Lung (tissue), 12 donors: ENCODE data around the gene HHEX. TPM values are rescaled to one million over a fixed set of nuclear protein-coding genes. Genes with fewer than 3 reads are reported as not detected.

Experiments used
- ATAC-seq: fragments of 200-7000 bp; cut with Tn5 transposase; one replicate; pipeline ENCODE4 v1.9.1; 2020; ENCODE audit warnings: moderate number of reproducible peaks; ENCODE audit not compliant: insufficient read depth, low FRiP score
- DNase-seq, 3 donors: peaks; one replicate each; pipeline ENCODE4 v3.0.0-alpha.2; 2013 to 2017
- H3K27ac ChIP-seq, 2 donors: one replicate each; pipeline ENCODE4 v1.5.1; 2013; ENCODE audit warnings: mild to moderate bottlenecking in 2 of 2, moderate library complexity in 2 of 2, control low read depth in 1 of 2, inconsistent platforms in 1 of 2, low read depth in 1 of 2, low read length in 1 of 2
- H3K27me3 ChIP-seq, 3 donors: one replicate each; pipeline ENCODE4 v1.5.1; 2013; ENCODE audit warnings: low read length in 2 of 3; ENCODE audit not compliant: control insufficient read depth in 3 of 3, insufficient read depth in 3 of 3
- H3K36me3 ChIP-seq, 4 donors: one replicate each; pipeline ENCODE4 v1.5.1; 2013; ENCODE audit warnings: low read length in 4 of 4, mild to moderate bottlenecking in 1 of 4, moderate library complexity in 1 of 4; ENCODE audit not compliant: control insufficient read depth in 4 of 4, insufficient read depth in 4 of 4
- H3K4me1 ChIP-seq, 5 donors: one replicate each; pipeline ENCODE4 v1.5.1; 2013; ENCODE audit warnings: low read length in 5 of 5, mild to moderate bottlenecking in 2 of 5, moderate library complexity in 1 of 5; ENCODE audit not compliant: control insufficient read depth in 5 of 5, insufficient read depth in 5 of 5
- H3K4me3 ChIP-seq: one replicate; pipeline ENCODE4 v1.5.1; 2013; ENCODE audit warnings: mild to moderate bottlenecking, control low read depth, moderate library complexity
- H3K9ac ChIP-seq, 2 donors: one replicate each; pipeline ENCODE4 v1.5.1; 2013; ENCODE audit warnings: low read length in 2 of 2, control low read depth in 1 of 2; ENCODE audit not compliant: insufficient read depth in 1 of 2
- H3K9me3 ChIP-seq, 4 donors: one replicate each; pipeline ENCODE4 v1.5.1; 2013; ENCODE audit warnings: low read length in 3 of 4, mild to moderate bottlenecking in 1 of 4, moderate library complexity in 1 of 4; ENCODE audit not compliant: control insufficient read depth in 4 of 4, insufficient read depth in 3 of 4
- WGBS, 2 donors: extraction: QIAGEN DNeasy Blood & Tissue Kit; methylation state at CpG; one replicate each; pipeline ENCODE4 v1.1.7; 2013; 5-methylcytosine and 5-hydroxymethylcytosine counted together
- polyA plus RNA-seq, 2 donors: library from polyadenylated mRNA; stranded (reverse); fragments of 200-250 nt; gene quantifications; one replicate each; pipeline ENCODE4 v1.2.1, GENCODE V29; 2013
- total RNA-seq, 2 donors: library from RNA; depleted of rRNA in 1 of 2; stranded (reverse); fragments of >200 nt in 1 of 2; gene quantifications; one replicate each; pipeline ENCODE4 v1.2.1, GENCODE V29; 2014 to 2021
- TF ChIP-seq, protein P1 (sequence below): IDR thresholded peaks from 2 replicates; pipeline ENCODE4 v1.5.1; 2012; ENCODE audit warnings: mild to moderate bottlenecking; ENCODE audit errors: control extremely low read depth, extremely low read depth
- donor health status: control.
- donor health status: control.
- donor health status: Bipolar disorder and iron deficiency.
- donor health status: healthy.
- donor health status: DM: yes; HTN: yes; CAD: no.

HHEX gene
- total and polyA plus RNA-seq, 4 donors = 15.3 to 18.6 (median 17.1) TPM

DNA sequence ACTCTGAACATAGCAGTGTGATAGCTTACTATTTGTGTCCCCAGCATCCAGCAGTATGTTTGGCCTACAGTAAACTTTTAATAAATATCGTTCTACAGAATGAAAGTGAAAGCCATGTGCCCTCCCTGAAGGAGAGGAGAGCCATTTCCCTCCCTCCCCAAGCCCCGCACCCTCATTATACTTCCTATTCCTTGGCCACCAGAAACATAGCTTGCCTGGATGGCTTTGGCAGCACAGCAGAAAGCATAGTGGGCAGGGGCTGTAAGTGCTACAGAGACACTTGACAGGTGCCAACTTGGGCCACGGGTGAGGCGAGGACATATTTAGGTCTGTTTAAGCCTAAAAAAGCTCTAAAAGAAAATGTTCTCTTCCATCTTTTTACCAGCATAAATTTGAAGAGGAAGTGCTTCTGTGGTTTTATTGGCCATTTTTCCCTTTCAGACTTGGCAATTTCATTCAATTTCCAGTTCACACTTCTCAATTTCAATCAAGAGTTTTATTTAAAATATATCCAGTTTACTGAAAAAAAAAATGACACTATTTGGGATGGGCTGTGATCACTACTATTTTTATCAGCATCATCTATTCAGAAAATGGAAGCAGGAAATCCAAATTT is 12.7 kb downstream of the HHEX start:
- no peak for DNase-seq
- H3K27me3 ChIP-seq = peaks cover 0 to 32% (median 8%) of the 10 kb centered on the region in 3 donors
- H3K9ac ChIP-seq = no peak overlapping the region
- H3K4me1 ChIP-seq = peaks cover 0 to 10% (median 2%) of the 10 kb centered on the region in 5 donors
- ATAC-seq = no peak
- no peak overlapping the region for H3K4me3 ChIP-seq
- WGBS, 2 donors = 22 to 45% methylated on average over 4 of the region's 4 CpGs
- H3K9me3 ChIP-seq = no peaks in the 10 kb centered on the region
- TF ChIP-seq, protein P1, sequence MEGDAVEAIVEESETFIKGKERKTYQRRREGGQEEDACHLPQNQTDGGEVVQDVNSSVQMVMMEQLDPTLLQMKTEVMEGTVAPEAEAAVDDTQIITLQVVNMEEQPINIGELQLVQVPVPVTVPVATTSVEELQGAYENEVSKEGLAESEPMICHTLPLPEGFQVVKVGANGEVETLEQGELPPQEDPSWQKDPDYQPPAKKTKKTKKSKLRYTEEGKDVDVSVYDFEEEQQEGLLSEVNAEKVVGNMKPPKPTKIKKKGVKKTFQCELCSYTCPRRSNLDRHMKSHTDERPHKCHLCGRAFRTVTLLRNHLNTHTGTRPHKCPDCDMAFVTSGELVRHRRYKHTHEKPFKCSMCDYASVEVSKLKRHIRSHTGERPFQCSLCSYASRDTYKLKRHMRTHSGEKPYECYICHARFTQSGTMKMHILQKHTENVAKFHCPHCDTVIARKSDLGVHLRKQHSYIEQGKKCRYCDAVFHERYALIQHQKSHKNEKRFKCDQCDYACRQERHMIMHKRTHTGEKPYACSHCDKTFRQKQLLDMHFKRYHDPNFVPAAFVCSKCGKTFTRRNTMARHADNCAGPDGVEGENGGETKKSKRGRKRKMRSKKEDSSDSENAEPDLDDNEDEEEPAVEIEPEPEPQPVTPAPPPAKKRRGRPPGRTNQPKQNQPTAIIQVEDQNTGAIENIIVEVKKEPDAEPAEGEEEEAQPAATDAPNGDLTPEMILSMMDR = no peak
- H3K27ac ChIP-seq = no peak overlapping the region
- H3K36me3 ChIP-seq = no peaks in the 10 kb centered on the region

DNA sequence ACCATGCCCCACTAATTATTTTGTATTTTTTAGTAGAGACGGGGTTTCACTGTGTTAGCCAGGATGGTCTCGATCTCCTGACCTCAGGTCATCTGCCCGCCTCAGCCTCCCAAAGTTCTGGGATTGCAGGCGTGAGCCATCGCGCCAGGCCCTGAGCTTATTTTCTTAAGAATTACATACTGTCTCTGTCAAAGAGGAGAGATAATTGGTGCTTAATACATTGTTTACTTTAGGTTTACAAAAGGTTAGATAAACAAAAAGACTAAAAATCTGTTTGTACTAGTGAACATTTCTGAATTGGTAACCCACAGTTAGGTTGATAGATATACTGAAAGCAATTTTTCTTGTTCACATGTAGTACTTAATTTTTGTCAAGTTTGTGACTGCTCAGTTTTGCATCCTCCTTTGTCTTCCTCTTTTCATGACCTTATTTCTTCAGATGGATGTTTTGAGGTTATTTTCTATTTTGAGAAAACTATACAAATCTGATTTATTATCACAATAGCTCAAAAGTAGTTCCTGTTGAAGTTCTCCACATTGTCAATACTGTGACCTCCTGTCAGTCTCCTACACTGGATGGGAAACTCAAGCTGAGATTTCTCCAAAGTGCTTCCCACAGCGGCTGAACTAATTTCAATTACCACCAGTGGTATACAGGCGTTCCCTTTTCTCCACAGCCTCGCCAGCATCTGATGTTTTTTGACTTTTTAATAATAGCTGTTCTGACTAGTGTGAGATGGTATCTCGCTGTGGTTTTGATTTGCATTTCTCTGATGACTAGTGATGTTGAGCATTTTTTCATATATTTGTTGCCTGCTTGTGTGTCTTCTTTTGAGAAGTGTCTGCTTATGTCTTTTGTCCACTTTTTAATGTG is 22.5 kb downstream of the HHEX start:
- Histone ChIP-seq H3K27me3 (no peaks in the 10 kb centered on the region), H3K4me1 (no peaks in the 10 kb centered on the region), H3K27ac (no peak overlapping the region), H3K9ac (no peak overlapping the region), H3K9me3 (peaks cover 0 to 2% (median 0%) of the 10 kb centered on the region in 4 donors), H3K4me3 (no peak overlapping the region), H3K36me3 (no peaks in the 10 kb centered on the region)
- DNase-seq = no peak
- 77 to 83% methylated on average over 10 of the region's 10 CpGs for WGBS, 2 donors
- TF ChIP-seq, protein P1 = no peak
- no peak for ATAC-seq

DNA sequence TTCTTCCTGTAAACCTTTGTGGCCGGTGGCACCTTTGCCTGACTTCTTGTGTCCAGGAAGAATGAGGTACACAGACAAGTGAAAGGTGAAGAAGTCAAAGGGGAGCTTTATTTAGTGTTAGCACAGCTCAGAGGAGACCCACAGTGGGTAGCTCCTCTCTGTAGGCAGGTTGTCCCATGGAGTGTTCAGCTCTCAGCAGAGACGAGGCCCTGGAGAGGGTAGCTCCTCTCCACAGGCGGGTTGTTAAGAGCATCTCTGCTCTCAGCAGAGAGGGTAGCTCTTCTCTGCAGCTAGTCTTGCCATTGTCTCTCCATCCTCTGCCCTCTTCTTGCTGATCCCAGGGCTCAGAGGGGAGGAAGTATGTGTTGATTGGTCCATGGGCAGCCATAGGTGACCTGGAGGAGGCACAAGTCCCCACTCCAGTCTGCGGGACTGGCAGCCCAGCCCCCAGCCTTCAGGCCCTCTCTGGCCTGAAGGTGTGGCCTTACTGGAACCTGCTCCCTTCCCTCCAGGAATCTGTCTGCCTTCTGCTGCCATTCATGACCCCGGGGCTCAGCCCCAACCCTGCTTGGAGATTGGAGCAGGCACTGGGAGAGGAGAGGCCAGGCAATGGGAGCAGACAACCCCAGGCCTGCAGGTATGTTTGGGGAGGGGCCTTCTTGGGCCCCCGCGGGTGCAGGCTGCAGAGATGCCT is 24.5 kb downstream of the HHEX start:
- ATAC-seq (no peak), DNase-seq (no peak)
- Histone ChIP-seq H3K27ac (no peak overlapping the region), H3K36me3 (no peaks in the 10 kb centered on the region), H3K4me1 (no peaks in the 10 kb centered on the region), H3K27me3 (no peaks in the 10 kb centered on the region), H3K9ac (no peak overlapping the region), H3K4me3 (no peak overlapping the region), H3K9me3 (peaks cover 0 to 2% (median 0%) of the 10 kb centered on the region in 4 donors)
- 95 to 97% methylated on average over 7 of the region's 7 CpGs for WGBS, 2 donors
- TF ChIP-seq, protein P1 = no peak
